Measurements from ENCODE around the gene ZBTB37.
"Not testable (repeated sequence)": the region's sequence is repeated elsewhere in the genome, so short reads cannot be mapped to it uniquely, and the experiment has no call there.

Gene ZBTB37

GRCh38 chr1:173868266-173869020, at the start of gene ZBTB37:
Gene ZBTB37 (plus strand): TSS chr1:173868380. CDS start chr1:173870226, 1,846 bp downstream.
- DNase-seq (ENCODE audit: low read depth), result peak; percentile 86

GRCh38 chr1:173818459-173818858, 49.7 kb upstream of the ZBTB37 start:
- DNase-seq (ENCODE audit: low read depth), result no peak

GRCh38 chr1:173821680-173822079, 46.5 kb upstream of the ZBTB37 start:
- no peak for DNase-seq (ENCODE audit: low read depth)

GRCh38 chr1:173823781-173824314, 44.3 kb upstream of the ZBTB37 start:
- no peak for DNase-seq (ENCODE audit: low read depth)

- DNase-seq (ENCODE audit: low read depth), result peak; percentile 73
Measured at GRCh38 chr1:173824315-173825081, 43.7 kb upstream of the ZBTB37 start, which contains the start of the genes CENPL and DARS2. Gene CENPL (minus strand): TSS chr1:173824883. CDS start chr1:173811299, 13,584 bp downstream. Gene DARS2 (plus strand): TSS chr1:173824673. CDS start chr1:173825230, 557 bp downstream.

GRCh38 chr1:173827611-173828010, 40.6 kb upstream of the ZBTB37 start:
- no peak for DNase-seq (ENCODE audit: low read depth)

- no peak for DNase-seq (ENCODE audit: low read depth)
Measured at GRCh38 chr1:173832748-173833147, 35.4 kb upstream of the ZBTB37 start.

GRCh38 chr1:173852105-173852504, 16.1 kb upstream of the ZBTB37 start:
- DNase-seq (ENCODE audit: low read depth), result no peak

- no peak for DNase-seq (ENCODE audit: low read depth)
Measured at GRCh38 chr1:173853074-173853473, 15.1 kb upstream of the ZBTB37 start.

GRCh38 chr1:173856014-173856413, 12.2 kb upstream of the ZBTB37 start:
- no peak for DNase-seq (ENCODE audit: low read depth)

GRCh38 chr1:173856903-173857302, 11.3 kb upstream of the ZBTB37 start:
- no peak for DNase-seq (ENCODE audit: low read depth)

- no peak for DNase-seq (ENCODE audit: low read depth)
Measured at GRCh38 chr1:173857363-173857917, 10.7 kb upstream of the ZBTB37 start.

GRCh38 chr1:173859547-173859946, 8.6 kb upstream of the ZBTB37 start:
- DNase-seq (ENCODE audit: low read depth), result not testable (repeated sequence)

- DNase-seq (ENCODE audit: low read depth), result no peak
Measured at GRCh38 chr1:173860065-173860464, 8.1 kb upstream of the ZBTB37 start.

- DNase-seq (ENCODE audit: low read depth), result peak; percentile 29
Measured at GRCh38 chr1:173861731-173862145, 6.4 kb upstream of the ZBTB37 start.

- peak; percentile 21 for DNase-seq (ENCODE audit: low read depth)
Measured at GRCh38 chr1:173862146-173862768, 5.9 kb upstream of the ZBTB37 start.

GRCh38 chr1:173862769-173863223, 5.4 kb upstream of the ZBTB37 start:
- DNase-seq (ENCODE audit: low read depth), result no peak

- DNase-seq (ENCODE audit: low read depth), result no peak
Measured at GRCh38 chr1:173863224-173864161, 4.7 kb upstream of the ZBTB37 start.

- DNase-seq (ENCODE audit: low read depth), result no peak
Measured at GRCh38 chr1:173864179-173864867, 3.9 kb upstream of the ZBTB37 start.

All from stimulated activated CD8-positive, alpha-beta memory T cell treated with anti-CD3 and anti-CD28 coated beads, Interleukin-15, amount 100 ng/mL, for 24 hours (primary cell).